ELR (cell line): Measurements from ENCODE around the gene BLCAP.
"Not testable (repeated sequence)": the region's sequence is repeated elsewhere in the genome, so short reads cannot be mapped to it uniquely, and the experiment has no call there.

Experiments
- DNase-seq: peaks from one replicate; pipeline ENCODE4 v3.0.0-alpha.2; 2015; ENCODE audit warnings: low read depth

The BLCAP gene

DNA sequence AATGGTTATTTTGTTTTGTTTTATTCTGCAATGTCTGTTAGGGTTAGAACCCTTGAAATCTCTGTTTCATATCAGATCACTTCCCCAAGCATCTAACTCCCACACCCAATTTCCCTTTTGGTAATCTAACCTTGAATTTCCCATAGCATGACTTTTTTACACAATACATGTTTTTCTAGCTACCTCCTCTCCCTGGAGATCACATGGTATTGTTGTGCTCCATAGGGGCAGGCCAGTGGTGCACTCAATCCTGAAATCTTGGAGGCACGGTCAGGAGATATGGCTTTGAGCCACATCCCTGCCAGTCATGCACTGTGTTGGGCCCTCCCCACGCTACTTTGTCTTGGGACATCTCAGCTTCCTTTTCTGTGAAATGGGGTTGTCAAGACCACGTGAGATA lies 43.3 kb downstream of the BLCAP start:
- no peak for DNase-seq

DNA sequence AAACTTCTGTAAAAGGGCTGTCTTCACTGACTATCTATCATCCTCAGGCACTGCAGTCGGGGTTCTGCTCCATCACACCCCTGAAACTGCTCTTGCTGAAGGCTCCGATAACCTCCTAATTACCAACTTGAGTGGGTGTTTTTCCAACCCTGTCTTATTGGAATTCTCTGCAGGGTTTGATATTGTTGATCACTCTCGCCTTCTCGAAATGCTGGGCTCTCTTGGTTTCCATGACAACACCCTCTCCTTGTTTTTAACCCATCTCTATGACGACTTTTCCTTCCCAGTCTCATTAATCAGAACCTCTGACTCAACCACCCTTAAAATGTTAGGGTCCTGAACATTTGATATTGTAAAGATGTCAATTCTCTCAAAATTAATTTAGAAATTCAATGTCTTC lies 46.1 kb downstream of the BLCAP start:
- no peak for DNase-seq

DNA sequence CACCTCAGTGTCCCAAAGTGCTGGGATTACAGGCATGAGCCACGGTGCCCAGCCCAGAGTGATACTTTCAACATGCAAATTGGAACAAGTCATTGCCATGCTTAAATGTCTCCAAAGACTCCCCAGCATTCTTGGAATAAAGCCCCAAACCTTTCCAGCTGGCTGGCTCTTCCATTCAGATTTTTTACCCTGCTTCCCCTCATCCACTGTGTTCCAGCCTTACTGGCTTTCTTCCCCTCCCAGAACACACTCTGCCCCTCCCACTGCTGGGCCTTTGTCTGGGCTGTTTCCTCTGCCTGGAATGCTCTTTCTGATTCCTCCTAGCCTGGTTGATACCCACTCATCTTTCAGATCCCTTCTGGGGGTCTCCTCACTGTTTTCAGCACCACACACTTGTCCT lies 46.8 kb downstream of the BLCAP start:
- DNase-seq: no peak

DNA sequence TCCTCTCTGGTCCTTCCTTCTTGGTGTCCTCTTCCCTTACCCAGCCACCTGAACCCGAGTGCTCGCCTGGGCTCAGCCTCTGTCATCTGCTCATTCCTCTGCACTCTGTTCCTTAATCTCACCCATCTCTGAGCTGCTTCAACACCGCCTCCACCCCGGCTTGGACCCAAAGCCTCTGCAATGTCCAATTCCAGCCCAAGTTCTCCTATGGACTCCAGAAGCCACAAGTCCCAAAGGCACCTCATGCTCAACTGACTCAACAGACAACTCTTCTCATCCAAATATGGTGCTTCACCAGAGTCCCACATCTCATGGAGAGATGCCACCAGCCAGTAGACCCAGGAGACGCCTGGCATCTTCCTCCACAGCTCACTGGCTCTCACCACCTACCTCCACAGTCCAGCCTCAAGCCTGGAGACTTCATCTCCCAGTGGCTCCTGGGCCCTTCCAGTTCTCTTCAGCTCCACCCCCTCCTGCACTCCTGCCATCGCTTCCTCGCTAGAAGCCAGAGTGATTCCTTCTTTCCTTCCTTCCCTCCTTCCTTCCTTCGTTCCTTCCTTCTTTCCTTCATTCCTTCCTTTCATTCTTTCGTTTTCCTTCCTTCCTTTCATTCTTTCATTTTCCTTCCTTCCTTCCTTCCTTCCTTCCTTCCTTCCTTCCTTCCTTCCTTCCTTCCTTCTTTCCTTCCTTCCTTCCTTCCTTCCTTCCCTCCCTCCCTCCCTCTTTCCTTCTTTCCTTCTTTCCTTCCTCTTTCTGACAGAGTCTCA lies 47.6 kb downstream of the BLCAP start:
- no peak for DNase-seq

DNA sequence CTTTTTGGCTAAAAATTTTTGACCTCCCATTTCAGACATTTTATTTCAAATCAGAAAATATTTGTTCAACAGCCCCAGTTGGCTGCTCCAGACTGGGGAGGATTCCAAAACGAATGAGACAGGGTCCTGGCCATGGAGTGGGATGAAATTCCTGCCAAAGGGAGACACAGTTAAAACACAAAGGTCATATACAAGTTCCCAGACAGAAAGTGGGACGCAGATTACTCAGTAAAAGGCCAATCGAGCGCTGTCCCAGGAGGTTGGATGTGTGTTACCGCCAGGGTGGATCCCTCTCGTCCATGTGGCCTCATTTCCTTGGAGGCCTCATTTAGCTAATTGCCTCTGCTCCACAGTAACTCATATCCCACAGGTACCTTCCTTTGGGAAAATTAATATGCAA lies 48.4 kb downstream of the BLCAP start:
- no peak for DNase-seq

DNA sequence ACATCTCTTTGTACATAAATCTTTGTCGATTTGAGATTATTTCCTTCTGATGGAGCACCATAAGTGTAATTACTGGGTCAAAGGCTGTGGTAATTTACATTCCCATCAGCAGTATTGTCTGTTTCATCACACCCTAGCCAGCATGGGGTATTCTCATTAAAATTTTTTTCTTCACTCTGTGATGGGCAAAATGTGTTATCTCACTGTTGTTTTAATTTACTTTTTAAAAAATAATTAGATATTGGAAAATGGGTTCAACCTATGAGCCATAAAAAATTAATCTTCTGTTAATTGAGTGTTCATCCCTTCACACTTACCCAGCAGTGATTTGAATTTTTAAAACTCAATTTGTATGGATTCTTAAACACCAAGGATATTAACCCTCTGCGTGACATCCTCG lies 50.6 kb downstream of the BLCAP start:
- no peak for DNase-seq

DNA sequence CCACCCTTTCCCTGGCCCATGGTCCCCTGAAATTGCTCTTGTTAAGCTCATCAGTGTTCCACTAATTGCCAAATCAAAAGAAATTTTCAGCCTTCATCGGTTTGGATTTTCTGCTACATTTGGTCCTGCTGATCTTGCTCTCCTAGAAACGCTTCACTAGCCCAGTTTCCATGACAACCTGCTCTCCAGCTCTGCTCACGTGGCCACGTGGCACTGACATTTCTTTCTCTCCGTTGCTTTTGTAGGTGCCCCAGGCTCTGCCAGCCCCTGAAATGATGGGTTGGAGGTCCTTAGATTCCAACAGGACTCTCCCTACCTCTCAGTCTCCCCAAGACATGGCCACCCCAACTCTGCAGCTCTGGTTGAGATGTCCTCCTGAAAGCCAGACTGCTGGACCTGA lies 52.4 kb downstream of the BLCAP start:
- no peak for DNase-seq

DNA sequence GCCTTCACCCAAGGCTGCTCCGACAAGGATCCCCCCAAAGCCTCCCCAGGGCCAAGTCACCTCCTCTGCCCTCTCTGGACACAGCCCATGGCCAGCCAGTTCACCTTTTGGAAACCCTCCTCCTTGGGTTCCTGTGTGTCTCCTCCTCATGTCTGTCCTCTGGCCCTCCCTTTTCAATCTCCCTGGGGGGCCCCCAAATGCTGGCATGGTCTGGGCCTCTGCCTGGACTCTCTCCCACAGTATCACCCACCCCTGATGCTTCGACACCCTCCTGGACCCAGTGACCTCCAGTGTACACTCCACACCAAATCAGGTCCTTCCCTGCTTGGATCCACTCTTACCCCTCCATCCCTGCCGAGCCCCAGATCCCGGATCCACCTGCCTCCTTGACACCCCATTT lies 53.3 kb downstream of the BLCAP start:
- DNase-seq: no peak

DNA sequence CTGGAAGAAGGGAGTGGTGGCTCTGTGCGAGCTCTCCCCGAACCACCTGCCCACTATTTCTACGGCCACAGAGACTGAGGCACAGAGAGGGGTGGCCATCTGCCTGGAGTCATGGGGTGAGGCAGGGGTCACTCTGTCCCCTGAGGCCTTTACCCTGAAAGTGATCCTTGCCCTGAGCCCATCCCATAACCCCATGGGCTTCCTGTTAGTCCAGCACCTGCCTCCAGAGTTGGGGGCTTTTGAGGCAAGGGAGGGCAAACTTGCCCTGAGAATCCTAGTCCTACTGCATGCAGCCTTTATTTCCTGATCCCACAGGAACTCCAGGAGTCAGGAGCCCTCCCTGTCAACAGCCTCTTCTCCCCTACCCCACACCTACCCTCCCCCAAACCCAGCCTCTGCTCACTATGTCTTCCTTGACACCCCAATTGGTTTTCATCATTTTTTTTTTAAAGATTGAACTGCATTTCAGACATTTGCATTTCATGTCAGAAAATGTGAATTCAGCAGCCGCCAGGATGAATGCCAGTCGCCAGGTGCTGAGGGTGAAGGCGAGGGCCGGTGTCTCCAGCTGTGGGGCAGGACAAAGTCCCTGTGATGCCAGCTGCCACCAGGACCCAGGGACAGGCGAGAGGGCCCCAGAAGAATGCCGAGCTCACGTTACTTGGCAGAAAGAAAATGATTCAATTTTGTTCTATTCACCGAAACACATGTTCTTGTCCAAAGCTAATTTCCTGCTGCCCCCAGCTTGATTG lies 54.3 kb downstream of the BLCAP start:
- DNase-seq: no peak

DNA sequence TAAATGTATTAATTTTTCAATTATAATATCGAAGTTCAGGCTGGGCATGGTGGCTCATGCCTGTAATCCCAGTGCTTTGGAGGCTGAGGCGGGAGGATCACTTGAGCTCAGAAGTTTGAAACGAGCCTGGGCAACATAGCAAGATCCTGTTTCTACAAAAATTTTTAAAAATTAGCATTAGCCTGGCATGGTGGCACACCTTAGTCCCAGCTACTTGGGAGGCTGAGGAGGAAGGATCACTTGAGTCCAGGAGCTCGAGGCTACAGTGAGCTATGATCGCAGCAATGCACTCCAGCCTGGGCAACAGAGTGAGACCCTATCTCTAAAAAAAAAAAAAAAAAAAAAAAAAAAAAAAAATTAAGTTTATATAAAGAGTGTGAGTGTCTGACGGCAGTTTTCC lies 55.2 kb downstream of the BLCAP start:
- not testable (repeated sequence) for DNase-seq

DNA sequence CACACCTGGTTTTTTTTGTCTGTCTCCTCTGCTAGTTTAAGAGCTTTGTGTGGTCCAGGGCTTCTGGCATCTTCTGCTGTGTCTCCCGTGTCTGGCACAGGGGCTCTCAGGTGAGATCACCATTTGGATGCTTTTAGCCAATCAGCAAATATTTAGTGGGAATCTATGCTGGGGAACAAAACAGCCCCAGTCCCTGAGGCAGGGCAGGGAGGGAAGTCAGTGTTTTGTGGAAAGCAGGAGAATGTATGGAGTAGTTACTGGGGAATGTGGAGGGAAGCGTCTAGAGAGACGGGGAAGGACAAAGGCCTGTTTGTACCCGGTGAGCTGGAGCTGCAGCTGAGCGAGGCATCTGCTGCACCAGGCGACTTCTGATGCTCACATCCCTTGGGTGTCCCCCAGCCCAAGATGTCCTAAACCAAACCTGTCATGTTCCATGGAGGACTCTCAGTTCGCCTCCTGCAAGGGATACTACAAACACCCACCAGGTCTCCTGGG lies 55.9 kb downstream of the BLCAP start:
- no peak for DNase-seq

DNA sequence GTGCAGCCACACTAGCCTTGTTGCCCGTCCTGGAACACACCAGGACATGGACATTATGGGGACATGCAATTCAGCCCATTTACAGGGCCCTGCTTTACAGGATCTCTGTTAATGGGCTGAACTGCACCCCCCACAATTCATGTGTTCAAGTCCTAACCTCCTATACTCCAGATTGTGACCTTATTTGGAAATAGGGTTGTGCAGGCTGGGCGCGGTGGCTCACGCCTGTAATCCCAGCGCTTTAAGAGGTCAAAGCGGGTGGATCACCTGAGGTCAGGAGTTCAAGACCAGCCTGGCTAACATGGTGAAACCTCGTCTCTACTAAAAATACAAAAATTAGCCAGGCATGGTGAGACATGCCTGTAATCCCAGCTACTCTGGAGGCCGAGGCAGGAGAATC lies 57.5 kb downstream of the BLCAP start:
- not testable (repeated sequence) for DNase-seq

DNA sequence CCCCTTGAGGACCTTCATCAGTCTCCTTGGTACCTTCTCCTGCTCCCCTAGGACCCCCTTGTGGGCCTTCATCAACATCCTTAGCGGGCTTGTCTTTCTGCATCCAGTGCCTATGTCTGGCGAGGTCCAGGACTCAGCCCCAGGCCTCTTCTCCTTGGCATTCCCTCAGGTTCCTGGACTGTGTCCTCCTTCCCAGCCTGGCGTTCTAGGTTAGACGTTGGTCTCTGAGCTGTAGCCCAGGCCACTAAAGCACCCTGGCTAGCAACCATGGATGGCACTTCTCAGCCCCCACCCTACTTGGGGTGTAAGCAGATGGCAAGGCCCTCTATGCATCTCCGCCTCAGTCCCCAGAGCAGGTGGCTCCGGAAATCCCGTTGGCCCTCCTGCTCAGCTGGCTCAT lies 58.1 kb downstream of the BLCAP start:
- no peak for DNase-seq

DNA sequence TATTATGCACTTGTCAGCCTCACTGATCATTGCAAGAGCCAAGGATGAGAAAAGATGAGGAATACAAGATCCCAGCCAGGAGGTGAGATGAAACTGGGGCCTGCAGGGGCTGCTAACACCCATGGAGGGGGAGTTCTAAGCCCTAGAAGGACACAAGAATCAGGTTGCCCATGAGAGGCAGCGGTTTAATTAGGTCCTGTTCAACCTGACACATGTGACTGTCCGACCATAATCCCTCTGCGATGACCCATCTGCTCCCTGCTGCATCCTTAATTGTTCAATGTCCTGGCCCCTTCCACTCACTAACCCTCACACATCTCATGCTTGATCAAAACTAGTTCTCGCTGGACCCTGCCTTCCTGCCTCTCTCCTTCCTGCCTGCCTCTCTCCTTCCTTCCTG lies 58.8 kb downstream of the BLCAP start:
- DNase-seq: no peak
